Stimulated activated CD8-positive, alpha-beta memory T cell treated with anti-CD3 and anti-CD28 coated beads, Interleukin-15, amount 100 ng/mL, for 24 hours (primary cell): ENCODE measurements around the gene YBX1.
"Not testable (repeated sequence)": the region's sequence is repeated elsewhere in the genome, so short reads cannot be mapped to it uniquely, and the experiment has no call there.

ENCODE experiments used
- DNase-seq: peaks from one replicate; pipeline ENCODE4 v3.0.0-alpha.2; 2020; ENCODE audit warnings: low read depth

Gene YBX1

DNA sequence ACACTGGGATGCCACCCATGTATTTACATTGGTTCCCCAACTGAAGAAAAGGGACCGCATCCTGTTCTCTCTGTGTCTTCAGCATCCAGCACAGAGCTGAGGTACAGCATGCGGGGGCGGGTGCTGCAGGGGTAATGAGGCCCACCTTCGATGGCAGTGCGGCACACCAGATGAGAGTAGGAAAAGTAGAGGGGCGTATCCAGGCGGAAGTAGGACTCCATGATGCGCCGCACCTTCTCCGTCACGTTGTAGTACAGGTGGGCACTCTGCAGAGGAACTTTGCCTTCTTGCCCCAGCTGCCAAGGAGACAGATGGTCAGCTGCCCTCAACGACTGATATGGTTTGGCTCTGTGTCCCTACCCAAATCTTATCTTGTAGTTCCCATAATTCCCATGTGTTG lies 67.8 kb downstream of the YBX1 start:
- DNase-seq: no peak

DNA sequence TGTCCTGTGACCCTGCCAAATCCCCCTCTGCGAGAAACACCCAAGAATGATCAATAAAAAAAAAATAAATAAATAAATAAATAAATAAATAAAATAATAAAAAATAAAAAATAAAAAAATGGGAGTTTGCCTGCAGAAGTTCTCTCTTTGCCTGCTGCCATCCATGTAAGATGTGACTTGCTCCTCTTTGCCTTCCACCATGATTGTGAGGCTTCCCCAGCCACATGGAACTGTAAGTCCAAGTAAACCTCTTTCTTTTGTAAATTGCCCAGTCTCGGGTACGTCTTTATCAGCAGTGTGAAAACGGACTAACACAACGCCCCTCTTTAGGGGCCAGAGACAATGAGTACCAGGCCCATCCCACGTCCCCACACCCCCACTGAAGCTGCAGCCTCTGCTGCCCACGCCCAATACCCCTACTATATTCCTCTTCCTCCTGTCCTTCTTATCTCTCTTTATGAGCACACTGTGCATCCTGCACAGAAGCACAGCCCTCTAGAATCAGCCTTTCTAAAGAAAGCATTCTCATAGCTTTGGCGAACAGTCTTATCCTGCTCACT lies 69.4 kb downstream of the YBX1 start:
- DNase-seq: not testable (repeated sequence)

DNA sequence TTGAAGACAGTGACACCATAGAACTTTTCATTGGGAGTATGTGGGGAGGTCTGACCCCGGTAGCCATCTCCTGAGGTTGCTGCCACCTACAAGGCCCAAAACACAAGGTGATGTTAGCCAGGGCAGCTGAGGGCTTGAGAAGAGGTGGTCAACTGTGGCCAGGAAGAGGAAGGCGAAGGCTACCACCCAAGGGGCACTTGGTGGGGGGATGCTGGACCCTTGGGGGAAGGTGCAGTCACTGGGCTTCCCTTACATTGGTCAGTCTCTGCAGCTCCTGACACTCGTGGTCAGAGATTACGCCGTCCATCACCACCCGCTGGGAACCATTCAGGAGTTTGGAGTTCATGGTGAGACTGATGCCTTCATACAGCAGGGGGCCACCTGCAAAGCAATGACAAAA lies 70.1 kb downstream of the YBX1 start:
- no peak for DNase-seq

DNA sequence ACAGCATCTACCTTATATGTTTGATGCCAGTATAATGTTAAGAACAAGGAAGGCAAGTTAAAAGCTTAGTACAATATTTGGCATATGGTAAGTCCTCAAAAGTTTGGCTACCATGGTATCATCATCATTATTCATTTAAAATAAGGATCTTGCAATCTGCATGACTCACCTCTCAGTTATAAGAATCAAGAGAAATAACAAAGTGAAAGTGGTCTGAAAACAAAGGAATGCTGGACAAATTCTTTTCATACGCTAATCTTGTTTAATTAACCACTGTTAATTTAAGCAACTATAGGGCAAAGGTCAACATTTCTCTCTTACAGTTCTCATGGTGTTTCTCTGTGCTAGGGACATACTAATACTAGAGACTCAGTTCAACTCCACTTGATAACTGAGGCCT lies 70.9 kb downstream of the YBX1 start:
- no peak for DNase-seq
